ENCODE measurements around the gene PCDHB5. TPM values are rescaled to one million over a fixed set of nuclear protein-coding genes. Genes with fewer than 3 reads are reported as not detected.
"Not testable (repeated sequence)": the region's sequence is repeated elsewhere in the genome, so short reads cannot be mapped to it uniquely, and the experiment has no call there.

Gene PCDHB5
- total and polyA plus RNA-seq, 10 of the 15 experiments (the other 5 are each of a cell fraction or from before 2014, with no cell fraction given): 0.09 TPM; not detected in 9

DNA sequence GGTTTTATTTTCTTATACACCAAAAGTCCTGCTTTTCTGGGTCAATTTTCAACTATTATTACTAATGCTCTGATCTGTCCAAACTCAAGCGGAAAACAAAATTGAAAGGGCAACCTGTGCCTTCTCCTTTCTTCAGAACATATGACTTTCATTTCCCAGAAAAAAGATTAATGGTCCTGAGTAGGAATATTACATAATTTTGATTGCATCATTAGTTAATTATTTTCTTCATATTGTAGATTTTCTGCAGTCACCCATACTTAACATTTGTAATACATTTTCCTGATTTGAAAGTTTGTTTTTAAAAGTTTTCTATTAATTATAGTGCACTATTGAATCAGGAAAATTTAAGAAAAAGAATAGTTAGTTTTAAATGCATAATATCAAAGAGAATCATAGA lies 40.9 kb downstream of the PCDHB5 start (continued):
- TF ChIP-seq NR2F1 (conservative IDR thresholded peaks at IDR 0.05): no peak
- no peak for TF ChIP-seq HDGF (IDR thresholded peaks at IDR 0.05)
- no peak for TF ChIP-seq RELA (IDR thresholded peaks at IDR 0.05; ENCODE audit: borderline replicate concordance, partially characterized antibody)

GRCh38 chr5:141177577-141178191 lies 42.7 kb downstream of the PCDHB5 start, which contains the start of gene PCDHB8:
Gene PCDHB8, plus strand, starts transcription at chr5:141177790. Its CDS starts 245 bp downstream, at chr5:141178035.
- POLR2A ChIA-PET: not testable (repeated sequence)

GRCh38 chr5:141179371-141179770 lies 44.4 kb downstream of the PCDHB5 start:
- SMC1A ChIA-PET (ENCODE audit: uncharacterized antibody, unreplicated experiment); BruUV-seq (replicated peaks); RAD21 ChIA-PET (ENCODE audit: unreplicated experiment): not testable (repeated sequence)

More at GRCh38 chr5:141177577-141178191, 42.7 kb downstream of the PCDHB5 start, which contains the start of gene PCDHB8:
- H3K9me3 ChIP-seq (replicated peaks; ENCODE audit: control insufficient read depth, insufficient read depth, low read length); SMC1A ChIA-PET (ENCODE audit: uncharacterized antibody, unreplicated experiment); H3K4me3 ChIP-seq; intact Hi-C loops (cut with micrococcal nuclease; ENCODE audit: unreplicated experiment); H4K20me1 ChIP-seq (ENCODE audit: control insufficient read depth, insufficient read depth); FAIRE-seq; H3K36me3 ChIP-seq (ENCODE audit: control insufficient read depth in 2 of 2, insufficient read depth in 2 of 2, low read length in 1 of 2); H3K27me3 ChIP-seq (replicated peaks in 1 of 2; ENCODE audit: control insufficient read depth in 2 of 2, insufficient read depth in 2 of 2, low read length in 1 of 2); H2AFZ ChIP-seq (ENCODE audit: control insufficient read depth, low read depth, low read length); CTCF ChIA-PET; DNase-seq (ENCODE audit: low read depth, low spot score); H3K27ac ChIP-seq (ENCODE audit: control insufficient read depth, insufficient read depth); H3K79me2 ChIP-seq (ENCODE audit: control insufficient read depth, insufficient read depth, low read length); ATAC-seq; BruUV-seq (replicated peaks); H3K4me1 ChIP-seq (ENCODE audit: control insufficient read depth, insufficient read depth, low read length); RAD21 ChIA-PET (ENCODE audit: unreplicated experiment); H3K9ac ChIP-seq (ENCODE audit: control insufficient read depth, insufficient read depth, low read length); H3K4me2 ChIP-seq (ENCODE audit: control insufficient read depth, insufficient read depth): not testable (repeated sequence)
- 26% methylated on average over 12 of the region's 18 CpGs for WGBS (ENCODE audit: insufficient coverage, insufficient replicate concordance, low lambda C conversion rate, missing lambda C conversion rate)
- in situ Hi-C loops (cut with MboI): loop anchor here (5.0 kb wide), 1 partner anchor 35 kb away; the partner anchor contains the start of gene PCDHB13

DNA sequence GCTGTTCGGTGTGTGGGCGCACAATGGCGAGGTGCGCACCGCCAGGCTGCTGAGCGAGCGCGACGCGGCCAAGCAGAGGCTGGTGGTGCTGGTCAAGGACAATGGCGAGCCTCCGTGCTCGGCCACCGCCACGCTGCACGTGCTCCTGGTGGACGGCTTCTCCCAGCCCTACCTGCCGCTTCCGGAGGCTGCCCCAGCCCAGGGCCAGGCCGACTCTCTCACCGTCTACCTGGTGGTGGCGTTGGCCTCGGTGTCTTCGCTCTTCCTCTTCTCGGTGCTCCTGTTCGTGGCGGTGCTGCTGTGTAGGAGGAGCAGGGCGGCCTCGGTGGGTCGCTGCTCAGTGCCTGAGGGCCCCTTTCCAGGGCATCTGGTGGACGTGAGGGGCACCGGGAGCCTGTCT lies 44.9 kb downstream of the PCDHB5 start:
- FAIRE-seq; BruUV-seq (replicated peaks); ATAC-seq; H2AFZ ChIP-seq (ENCODE audit: control insufficient read depth, low read depth, low read length); CTCF ChIA-PET; H3K9me3 ChIP-seq (replicated peaks; ENCODE audit: control insufficient read depth, insufficient read depth, low read length); H4K20me1 ChIP-seq (ENCODE audit: control insufficient read depth, insufficient read depth); DNase-seq (ENCODE audit: low read depth, low spot score); H3K27me3 ChIP-seq (replicated peaks in 1 of 2; ENCODE audit: control insufficient read depth in 2 of 2, insufficient read depth in 2 of 2, low read length in 1 of 2); H3K4me2 ChIP-seq (ENCODE audit: control insufficient read depth, insufficient read depth); H3K4me3 ChIP-seq; RAD21 ChIA-PET (ENCODE audit: unreplicated experiment); SMC1A ChIA-PET (ENCODE audit: uncharacterized antibody, unreplicated experiment); H3K36me3 ChIP-seq (ENCODE audit: control insufficient read depth in 2 of 2, insufficient read depth in 2 of 2, low read length in 1 of 2); H3K4me1 ChIP-seq (ENCODE audit: control insufficient read depth, insufficient read depth, low read length); H3K79me2 ChIP-seq (ENCODE audit: control insufficient read depth, insufficient read depth, low read length); H3K9ac ChIP-seq (ENCODE audit: control insufficient read depth, insufficient read depth, low read length); POLR2A ChIA-PET; H3K27ac ChIP-seq (ENCODE audit: control insufficient read depth, insufficient read depth): not testable (repeated sequence)
- WGBS (ENCODE audit: insufficient coverage, insufficient replicate concordance, low lambda C conversion rate, missing lambda C conversion rate): 71% methylated on average over 26 of the region's 32 CpGs
- intact Hi-C loops (cut with micrococcal nuclease; ENCODE audit: unreplicated experiment) (loop anchor here (10.0 kb wide), 1 partner anchor 385 kb away; no protein-coding TSS in a partner anchor), in situ Hi-C loops (cut with MboI) (loop anchor here (5.0 kb wide), 1 partner anchor 32 kb away; the partner anchor contains the start of gene PCDHB13)

More at GRCh38 chr5:141179371-141179770, 44.4 kb downstream of the PCDHB5 start:
- ATAC-seq; intact Hi-C loops (cut with micrococcal nuclease; ENCODE audit: unreplicated experiment); H3K9ac ChIP-seq (ENCODE audit: control insufficient read depth, insufficient read depth, low read length); H3K79me2 ChIP-seq (ENCODE audit: control insufficient read depth, insufficient read depth, low read length); H3K4me1 ChIP-seq (ENCODE audit: control insufficient read depth, insufficient read depth, low read length); DNase-seq (ENCODE audit: low read depth, low spot score); H3K36me3 ChIP-seq (ENCODE audit: control insufficient read depth in 2 of 2, insufficient read depth in 2 of 2, low read length in 1 of 2); FAIRE-seq; POLR2A ChIA-PET; H4K20me1 ChIP-seq (ENCODE audit: control insufficient read depth, insufficient read depth); H3K27ac ChIP-seq (ENCODE audit: control insufficient read depth, insufficient read depth); H3K9me3 ChIP-seq (replicated peaks; ENCODE audit: control insufficient read depth, insufficient read depth, low read length); H2AFZ ChIP-seq (ENCODE audit: control insufficient read depth, low read depth, low read length); H3K4me3 ChIP-seq; H3K27me3 ChIP-seq (replicated peaks in 1 of 2; ENCODE audit: control insufficient read depth in 2 of 2, insufficient read depth in 2 of 2, low read length in 1 of 2); CTCF ChIA-PET; H3K4me2 ChIP-seq (ENCODE audit: control insufficient read depth, insufficient read depth): not testable (repeated sequence)
- in situ Hi-C loops (cut with MboI): loop anchor here (5.0 kb wide), 1 partner anchor 33 kb away; the partner anchor contains the start of gene PCDHB13
- WGBS (ENCODE audit: insufficient coverage, insufficient replicate concordance, low lambda C conversion rate, missing lambda C conversion rate): 65% methylated on average over 18 of the region's 39 CpGs
